ENCODE data around the gene AKNA.

DNA sequence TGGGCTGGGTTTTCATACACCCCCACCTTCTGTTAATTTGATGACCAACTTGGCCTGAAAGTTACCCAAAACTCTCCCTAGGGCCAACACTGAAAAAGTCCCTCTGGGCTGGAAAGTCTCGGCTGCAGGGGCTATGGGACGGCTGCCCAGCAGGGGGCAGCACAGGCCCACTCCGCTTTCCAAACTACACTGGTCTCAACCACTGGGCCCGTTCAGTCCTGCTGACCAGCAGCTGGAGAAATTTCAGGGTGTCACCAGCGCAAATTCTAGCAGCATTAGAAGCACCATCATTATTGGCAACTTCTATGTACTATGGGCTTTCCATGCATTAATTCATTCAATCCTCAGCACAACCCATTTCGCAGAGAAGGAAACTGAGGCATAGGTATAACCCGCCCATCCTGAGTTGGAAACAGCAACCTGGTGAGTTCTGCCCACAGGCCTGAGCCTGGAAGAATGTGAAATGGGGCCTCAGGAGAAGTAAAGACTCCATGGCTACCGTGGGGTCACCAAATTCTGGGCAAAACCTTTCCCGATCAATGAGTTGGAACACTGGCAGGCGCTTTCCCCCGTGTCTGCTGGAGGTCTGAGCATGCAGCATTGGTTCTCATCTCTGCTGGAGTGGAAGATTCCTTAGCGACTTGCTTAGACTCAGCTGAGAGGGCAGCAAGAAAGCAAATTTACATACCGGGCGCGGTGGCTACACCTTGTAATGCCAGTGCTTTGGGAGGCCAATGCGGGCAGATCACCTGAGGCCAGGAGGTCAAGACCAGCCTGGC, 48.5 kb downstream of the AKNA start:
- no peak for TF ChIP-seq EZH2phosphoT487 (IDR thresholded peaks at IDR 0.05)
- peak; percentile 90 for TF ChIP-seq CTCF (IDR thresholded peaks at IDR 0.05)
